ENCODE measurements around the gene VMP1. TPM values are rescaled to one million over a fixed set of nuclear protein-coding genes. Genes with fewer than 3 reads are reported as not detected.

VMP1 gene
- total and polyA plus RNA-seq, 4 donors = 46.4 to 118 (median 71.6) TPM

DNA sequence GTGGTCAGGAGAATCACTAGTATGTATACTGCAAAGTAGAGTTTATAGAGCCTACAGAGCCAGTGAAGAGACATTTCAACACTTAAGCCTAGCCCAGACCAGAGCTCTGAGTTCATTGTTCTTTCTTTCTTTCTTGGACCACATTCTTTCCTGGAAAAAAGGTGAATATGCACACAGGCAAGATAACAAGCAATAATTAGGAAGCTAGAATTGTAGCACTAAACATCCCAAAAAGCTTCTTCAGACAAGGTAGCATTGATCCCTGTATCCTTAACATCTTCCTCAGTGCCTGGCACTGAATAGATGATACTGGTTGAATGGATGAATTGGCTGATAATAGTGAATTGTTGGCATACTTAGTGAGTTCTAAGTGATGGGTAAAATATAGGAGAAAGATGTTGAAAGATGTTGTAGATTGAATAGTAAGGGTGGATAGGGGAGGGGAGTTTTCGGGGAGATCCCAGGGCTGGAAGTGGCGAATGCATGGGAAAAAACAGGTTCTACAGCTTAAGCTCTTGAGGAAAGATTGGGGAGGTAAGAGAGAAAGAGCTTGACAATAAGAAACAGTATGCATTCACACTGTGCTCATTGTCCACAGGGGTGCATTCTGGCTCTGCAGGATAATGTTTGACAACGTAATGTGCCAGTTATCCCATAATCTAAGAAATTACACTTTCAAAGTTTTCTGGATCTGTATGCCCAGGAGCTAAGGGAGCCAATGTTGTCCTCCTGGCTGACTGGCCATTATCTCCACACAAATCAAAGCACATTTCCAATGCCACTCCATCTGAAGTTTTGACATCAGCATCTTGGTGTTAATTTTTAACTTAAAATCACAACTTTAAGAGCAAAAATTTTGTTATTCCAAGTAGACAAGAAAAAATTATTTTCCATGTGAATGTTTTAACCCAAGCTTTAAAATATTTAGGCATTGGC is 149.7 kb downstream of the VMP1 start:
- Histone ChIP-seq H3K36me3 (ENCODE audit: control insufficient read depth in 4 of 4, insufficient read depth in 3 of 4, low read depth in 1 of 4, low read length in 3 of 4) (peaks cover 0 to 5% (median 2%) of the 10 kb centered on the region in 4 donors), H3K27ac (ENCODE audit: low read depth in 1 of 2, low read length in 2 of 2) (no peak overlapping the region), H3K9ac (ENCODE audit: low read depth in 1 of 2, low read length in 2 of 2) (no peak overlapping the region), H3K4me3 (ENCODE audit: low read depth in 1 of 3, low read length in 3 of 3) (no peak overlapping the region), H3K27me3 (ENCODE audit: control insufficient read depth in 4 of 4, insufficient read depth in 4 of 4, low read length in 3 of 4) (no peaks in the 10 kb centered on the region), H3K9me3 (ENCODE audit: control insufficient read depth in 4 of 4, low read length in 3 of 4) (no peaks in the 10 kb centered on the region), H3K4me1 (ENCODE audit: control insufficient read depth in 4 of 4, insufficient read depth in 4 of 4, low read length in 3 of 4) (no peaks in the 10 kb centered on the region)
- no peak for DNase-seq (ENCODE audit: low spot score)
- TF ChIP-seq RXRA (IDR thresholded peaks at IDR 0.05) (no peak), HNF4G (IDR thresholded peaks at IDR 0.05) (no peak), FOXA2 (IDR thresholded peaks at IDR 0.05) (no peak), HNF4A (conservative IDR thresholded peaks at IDR 0.05) (no peak), FOXA1 (IDR thresholded peaks at IDR 0.05) (no peak), CTCF (IDR thresholded peaks at IDR 0.05; ENCODE audit: low read depth, low read length, missing input control) (no peak)
- WGBS = 91% methylated on average over 3 of the region's 3 CpGs

DNA sequence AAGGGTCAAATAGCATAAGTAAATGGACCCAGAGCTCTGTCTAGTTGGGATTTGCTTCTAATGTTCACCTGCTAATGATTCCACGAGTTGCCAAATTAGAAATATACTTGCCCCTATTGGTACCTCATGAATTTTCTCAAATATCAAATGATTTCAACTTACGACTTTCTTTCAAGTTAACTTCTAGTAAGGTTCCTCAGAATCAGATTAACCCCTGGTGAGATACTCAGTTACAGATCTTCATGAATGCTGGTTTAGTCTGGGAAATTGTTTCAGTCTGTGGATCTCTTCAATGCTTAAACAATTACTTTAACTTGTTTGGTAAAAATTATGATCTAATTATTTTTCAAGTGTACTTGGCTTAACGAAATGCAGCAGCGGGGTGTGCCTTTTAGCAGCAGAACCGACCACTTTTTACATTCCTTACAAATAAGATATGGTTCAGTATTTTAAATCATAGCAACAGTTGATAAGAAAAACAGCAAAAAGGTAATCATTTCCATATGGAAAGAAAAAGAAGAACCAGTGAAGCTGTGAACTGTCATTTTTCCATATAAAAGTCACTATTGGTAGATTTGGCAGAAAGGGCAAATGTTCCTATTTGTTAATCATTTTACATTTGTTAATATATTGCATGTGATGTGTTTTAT is 150.8 kb downstream of the VMP1 start:
- Histone ChIP-seq H3K27me3 (ENCODE audit: control insufficient read depth in 4 of 4, insufficient read depth in 4 of 4, low read length in 3 of 4) (no peaks in the 10 kb centered on the region), H3K9me3 (ENCODE audit: control insufficient read depth in 4 of 4, low read length in 3 of 4) (no peaks in the 10 kb centered on the region), H3K4me1 (ENCODE audit: control insufficient read depth in 4 of 4, insufficient read depth in 4 of 4, low read length in 3 of 4) (no peaks in the 10 kb centered on the region), H3K9ac (ENCODE audit: low read depth in 1 of 2, low read length in 2 of 2) (no peak overlapping the region), H3K27ac (ENCODE audit: low read depth in 1 of 2, low read length in 2 of 2) (no peak overlapping the region), H3K4me3 (ENCODE audit: low read depth in 1 of 3, low read length in 3 of 3) (no peak overlapping the region), H3K36me3 (ENCODE audit: control insufficient read depth in 4 of 4, insufficient read depth in 3 of 4, low read depth in 1 of 4, low read length in 3 of 4) (peaks cover 0 to 9% (median 5%) of the 10 kb centered on the region in 4 donors)
- WGBS = 94% methylated on average over 5 of the region's 5 CpGs
- TF ChIP-seq, protein P1, sequence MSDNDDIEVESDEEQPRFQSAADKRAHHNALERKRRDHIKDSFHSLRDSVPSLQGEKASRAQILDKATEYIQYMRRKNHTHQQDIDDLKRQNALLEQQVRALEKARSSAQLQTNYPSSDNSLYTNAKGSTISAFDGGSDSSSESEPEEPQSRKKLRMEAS (IDR thresholded peaks at IDR 0.05) = no peak
- TF ChIP-seq JUND (IDR thresholded peaks at IDR 0.05) (no peak), NR2F2 (IDR thresholded peaks at IDR 0.05) (no peak), FOXA1 (IDR thresholded peaks at IDR 0.05) (no peak), SP1 (IDR thresholded peaks at IDR 0.05) (no peak), EGR1 (IDR thresholded peaks at IDR 0.05; ENCODE audit: low read depth in 2 of 2) (no peak), RXRA (IDR thresholded peaks at IDR 0.05) (no peak), HNF4A (conservative IDR thresholded peaks at IDR 0.05) (no peak), YY1 (IDR thresholded peaks at IDR 0.05) (no peak), CTCF (IDR thresholded peaks at IDR 0.05; ENCODE audit: low read depth, low read length, missing input control) (no peak), GABPA (IDR thresholded peaks at IDR 0.05 in 1 of 2, conservative IDR thresholded peaks at IDR 0.05 in 1 of 2) (no peak), TAF1 (conservative IDR thresholded peaks at IDR 0.05) (no peak), RAD21 (IDR thresholded peaks at IDR 0.05) (no peak)
- TF ChIP-seq, protein P2, sequence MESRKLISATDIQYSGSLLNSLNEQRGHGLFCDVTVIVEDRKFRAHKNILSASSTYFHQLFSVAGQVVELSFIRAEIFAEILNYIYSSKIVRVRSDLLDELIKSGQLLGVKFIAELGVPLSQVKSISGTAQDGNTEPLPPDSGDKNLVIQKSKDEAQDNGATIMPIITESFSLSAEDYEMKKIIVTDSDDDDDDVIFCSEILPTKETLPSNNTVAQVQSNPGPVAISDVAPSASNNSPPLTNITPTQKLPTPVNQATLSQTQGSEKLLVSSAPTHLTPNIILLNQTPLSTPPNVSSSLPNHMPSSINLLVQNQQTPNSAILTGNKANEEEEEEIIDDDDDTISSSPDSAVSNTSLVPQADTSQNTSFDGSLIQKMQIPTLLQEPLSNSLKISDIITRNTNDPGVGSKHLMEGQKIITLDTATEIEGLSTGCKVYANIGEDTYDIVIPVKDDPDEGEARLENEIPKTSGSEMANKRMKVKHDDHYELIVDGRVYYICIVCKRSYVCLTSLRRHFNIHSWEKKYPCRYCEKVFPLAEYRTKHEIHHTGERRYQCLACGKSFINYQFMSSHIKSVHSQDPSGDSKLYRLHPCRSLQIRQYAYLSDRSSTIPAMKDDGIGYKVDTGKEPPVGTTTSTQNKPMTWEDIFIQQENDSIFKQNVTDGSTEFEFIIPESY (IDR thresholded peaks at IDR 0.05) = no peak
- no peak for DNase-seq (ENCODE audit: low spot score)

Data from liver (tissue), 9 donors.